Right hindlimb (tissue), 1 donor: ENCODE results near the gene PCDHGA4.
A peak's percentile ranks its signal among the peaks of the same experiment; 100 is the strongest.
"Not testable (repeated sequence)": the region's sequence is repeated elsewhere in the genome, so short reads cannot be mapped to it uniquely, and the experiment has no call there.

ENCODE experiments used
- DNase-seq: peaks from one replicate; pipeline ENCODE4 v3.0.0-alpha.2; 2018

Gene PCDHGA4

GRCh38 chr5:141384471-141385267 lies 29.8 kb downstream of the PCDHGA4 start:
- no peak for DNase-seq

GRCh38 chr5:141387557-141388311 lies 32.9 kb downstream of the PCDHGA4 start, which contains the start of gene PCDHGB4:
Gene PCDHGB4, plus strand, starts transcription at chr5:141387698. Its CDS starts 187 bp downstream, at chr5:141387885.
- DNase-seq, result not testable (repeated sequence)

GRCh38 chr5:141388661-141389060 lies 33.8 kb downstream of the PCDHGA4 start:
- no peak for DNase-seq

GRCh38 chr5:141389153-141390042 lies 34.6 kb downstream of the PCDHGA4 start:
- DNase-seq, result no peak

GRCh38 chr5:141392429-141393198 lies 37.8 kb downstream of the PCDHGA4 start, which contains the start of gene PCDHGA8:
Gene PCDHGA8, plus strand, starts transcription at chr5:141392633. Its CDS starts 181 bp downstream, at chr5:141392814.
- no peak for DNase-seq

GRCh38 chr5:141393267-141393666 lies 38.4 kb downstream of the PCDHGA4 start:
- no peak for DNase-seq

GRCh38 chr5:141394401-141395187 lies 39.8 kb downstream of the PCDHGA4 start:
- DNase-seq, result not testable (repeated sequence)

GRCh38 chr5:141397756-141398551 lies 43.1 kb downstream of the PCDHGA4 start, which contains the start of gene PCDHGB5:
Gene PCDHGB5, plus strand, starts transcription at chr5:141397947. Its CDS starts 181 bp downstream, at chr5:141398128.
- not testable (repeated sequence) for DNase-seq

GRCh38 chr5:141398608-141399007 lies 43.8 kb downstream of the PCDHGA4 start:
- no peak for DNase-seq

GRCh38 chr5:141399555-141400258 lies 44.9 kb downstream of the PCDHGA4 start:
- no peak for DNase-seq

- DNase-seq, result peak; percentile 34
Observed at GRCh38 chr5:141402553-141403243, 47.9 kb downstream of the PCDHGA4 start, which contains the start of gene PCDHGA9. Gene PCDHGA9, plus strand, starts transcription at chr5:141402778. Its CDS starts 175 bp downstream, at chr5:141402953.

GRCh38 chr5:141403387-141403786 lies 48.6 kb downstream of the PCDHGA4 start:
- no peak for DNase-seq
